Stomach (tissue), 9 donors: ENCODE measurements around the gene KRR1. TPM values are rescaled to one million over a fixed set of nuclear protein-coding genes. Genes with fewer than 3 reads are reported as not detected.

Source experiments
- DNase-seq, 2 donors: peaks; one replicate each; pipeline versions ENCODE4 v3.0.0 to v3.0.0-alpha.2; 2013 to 2019
- H3K27ac ChIP-seq, 5 donors: fragments of 200-600 bp in 4 of 5; sonication (generic) in 4 of 5; one replicate each; pipeline ENCODE4 v1.5.1; 2013 to 2019; ENCODE audit warnings: mild to moderate bottlenecking in 1 of 5, moderate library complexity in 1 of 5
- H3K27me3 ChIP-seq, 3 donors: fragments of 200-600 bp; sonication (generic); one replicate each; pipeline ENCODE4 v1.5.1; 2017 to 2019; ENCODE audit warnings: mixed run types in 1 of 3
- H3K36me3 ChIP-seq, 4 donors: fragments of 200-600 bp; sonication (generic); 1 replicate in 3 of 4; 2 replicates in 1 of 4; pipeline ENCODE4 v1.5.1; 2016 to 2019
- H3K4me1 ChIP-seq, 4 donors: fragments of 200-600 bp; sonication (generic); one replicate each; pipeline ENCODE4 v1.5.1; 2016 to 2019
- H3K4me3 ChIP-seq, 4 donors: fragments of 200-600 bp; sonication (generic) in 3 of 4; one replicate each; pipeline ENCODE4 v1.5.1; 2016 to 2019; ENCODE audit warnings: mild to moderate bottlenecking in 1 of 4
- H3K9me3 ChIP-seq, 4 donors: fragments of 200-600 bp; sonication (generic); one replicate each; pipeline ENCODE4 v1.5.1; 2016 to 2019
- CTCF ChIP-seq, 7 experiments: fragments of 450-650 bp in 4 of 7; fragments of 200-600 bp in 3 of 7; sonication (generic) in 3 of 7; IDR thresholded peaks; one replicate each; pipeline ENCODE4 v1.5.1; 2016 to 2019; ENCODE audit warnings: antibody characterized with exemption in 7 of 7, control low read depth in 2 of 7, mild to moderate bottlenecking in 1 of 7
- EP300 ChIP-seq: sonication (generic); formaldehyde crosslinking; IDR thresholded peaks from one replicate; pipeline ENCODE4 v1.6.1; 2017; ENCODE audit warnings: antibody characterized with exemption
- POLR2A ChIP-seq, 4 donors: fragments of 450-650 bp; IDR thresholded peaks; one replicate each; pipeline ENCODE4 v1.6.1; 2016; ENCODE audit warnings: antibody characterized with exemption in 4 of 4, control low read depth in 2 of 4, mild to moderate bottlenecking in 1 of 4, moderate library complexity in 1 of 4
- POLR2AphosphoS5 ChIP-seq, 3 donors: sonication (generic); formaldehyde crosslinking; IDR thresholded peaks; one replicate each; pipeline ENCODE4 v1.6.1; 2016; ENCODE audit warnings: antibody characterized with exemption in 3 of 3
- WGBS, 5 donors: extraction: QIAGEN DNeasy Blood & Tissue Kit in 3 of 5; methylation state at CpG; one replicate each; pipeline versions ENCODE4 v1.1.5 to v1.1.7; 2013 to 2018; 5-methylcytosine and 5-hydroxymethylcytosine counted together
- intact Hi-C: fragments of 100-400 bp; cut with DNase I; formaldehyde crosslinking; loops from one replicate; pipeline ENCODE4 v1.15.1; 2023; ENCODE audit warnings: low total_unique reads
- polyA plus RNA-seq, 3 donors: library from polyadenylated mRNA; stranded (reverse); fragments of 200-250 nt; gene quantifications; one replicate each; pipeline ENCODE4 v1.2.3, GENCODE V29; 2013
- total RNA-seq, 5 donors: library from RNA; depleted of rRNA; stranded (reverse); fragments of >200 nt; gene quantifications; one replicate each; pipeline versions ENCODE4 v1.1.0 to v1.2.3, GENCODE V29; 2014 to 2016
- donor health status: healthy with polysubstance abuse.
- donor health status: Bipolar disorder and iron deficiency.
- donor health status: healthy.

Gene KRR1
- total and polyA plus RNA-seq, 8 donors: 7.2 to 45.5 (median 13.0) TPM

GRCh38 chr12:75545636-75546035, 34.2 kb upstream of the KRR1 start:
- no peak overlapping the region for H3K4me3 ChIP-seq
- no peaks in the 10 kb centered on the region for H3K9me3 ChIP-seq
- intact Hi-C loops: no loop called here
- DNase-seq: no peak
- no peaks in the 10 kb centered on the region for H3K36me3 ChIP-seq
- peaks cover 0 to 12% (median 0%) of the 10 kb centered on the region in 4 donors for H3K4me1 ChIP-seq
- 82 to 94% (median 89%) methylated on average over 1 of the region's 1 CpG for WGBS, 5 donors
- no peak overlapping the region for H3K27ac ChIP-seq
- no peaks in the 10 kb centered on the region for H3K27me3 ChIP-seq
- TF ChIP-seq CTCF (IDR thresholded peaks at IDR 0.05) (no peak), EP300 (no peak), POLR2AphosphoS5 (IDR thresholded peaks at IDR 0.05) (no peak), POLR2A (IDR thresholded peaks at IDR 0.05) (no peak)

- no peaks in the 10 kb centered on the region for H3K27me3 ChIP-seq
- 89 to 95% (median 93%) methylated on average over 1 of the region's 1 CpG for WGBS, 5 donors
- H3K4me3 ChIP-seq: no peak overlapping the region
These were observed 32.1 kb upstream of the KRR1 start for GRCh38 chr12:75543529-75543928.

GRCh38 chr12:75542942-75543341, 31.5 kb upstream of the KRR1 start:
- TF ChIP-seq POLR2AphosphoS5 (IDR thresholded peaks at IDR 0.05) (no peak), CTCF (IDR thresholded peaks at IDR 0.05) (no peak), POLR2A (IDR thresholded peaks at IDR 0.05) (no peak), EP300 (no peak)

More at GRCh38 chr12:75543529-75543928, 32.1 kb upstream of the KRR1 start:
- TF ChIP-seq EP300 (no peak), POLR2A (IDR thresholded peaks at IDR 0.05) (no peak), CTCF (IDR thresholded peaks at IDR 0.05) (no peak), POLR2AphosphoS5 (IDR thresholded peaks at IDR 0.05) (no peak)
- DNase-seq: no peak
- Histone ChIP-seq H3K9me3 (no peaks in the 10 kb centered on the region), H3K4me1 (no peaks in the 10 kb centered on the region), H3K27ac (no peak overlapping the region), H3K36me3 (no peaks in the 10 kb centered on the region)
- intact Hi-C loops: no loop called here

GRCh38 chr12:75539889-75540288, 28.5 kb upstream of the KRR1 start:
- intact Hi-C loops: no loop called here
- Histone ChIP-seq H3K27me3 (no peaks in the 10 kb centered on the region), H3K4me3 (no peak overlapping the region), H3K4me1 (no peaks in the 10 kb centered on the region), H3K9me3 (no peaks in the 10 kb centered on the region), H3K36me3 (no peaks in the 10 kb centered on the region), H3K27ac (no peak overlapping the region)
- TF ChIP-seq POLR2A (IDR thresholded peaks at IDR 0.05): no peak
- WGBS, 5 donors: 67 to 80% (median 75%) methylated on average over 2 of the region's 2 CpGs
- no peak for DNase-seq

More at GRCh38 chr12:75542942-75543341, 31.5 kb upstream of the KRR1 start:
- no peak for DNase-seq
- Histone ChIP-seq H3K27ac (no peak overlapping the region), H3K4me3 (no peak overlapping the region), H3K36me3 (no peaks in the 10 kb centered on the region), H3K9me3 (no peaks in the 10 kb centered on the region), H3K4me1 (no peaks in the 10 kb centered on the region), H3K27me3 (no peaks in the 10 kb centered on the region)
- intact Hi-C loops: no loop called here
- 67 to 82% (median 72%) methylated on average over 1 of the region's 1 CpG for WGBS, 5 donors

GRCh38 chr12:75533239-75533638, 21.8 kb upstream of the KRR1 start:
- Histone ChIP-seq H3K9me3 (no peaks in the 10 kb centered on the region), H3K4me3 (no peak overlapping the region), H3K27ac (no peak overlapping the region), H3K27me3 (no peaks in the 10 kb centered on the region), H3K4me1 (no peaks in the 10 kb centered on the region), H3K36me3 (no peaks in the 10 kb centered on the region)
- no peak for DNase-seq
- 83 to 87% (median 83%) methylated on average over 2 of the region's 2 CpGs for WGBS, 5 donors
- TF ChIP-seq CTCF (IDR thresholded peaks at IDR 0.05): no peak
- no peak for TF ChIP-seq POLR2A (IDR thresholded peaks at IDR 0.05)
- TF ChIP-seq EP300: no peak
- TF ChIP-seq POLR2AphosphoS5 (IDR thresholded peaks at IDR 0.05): no peak
- intact Hi-C loops: no loop called here
